GM21737 (cell line): ENCODE data around the gene KLF7.

Experiments used
- ATAC-seq: cut with Tn5 transposase; IDR thresholded peaks from one replicate; pipeline ENCODE4 v1.9.1; 2021; ENCODE audit warnings: mild to moderate bottlenecking, moderate library complexity; ENCODE audit not compliant: unreplicated experiment

The KLF7 gene

DNA sequence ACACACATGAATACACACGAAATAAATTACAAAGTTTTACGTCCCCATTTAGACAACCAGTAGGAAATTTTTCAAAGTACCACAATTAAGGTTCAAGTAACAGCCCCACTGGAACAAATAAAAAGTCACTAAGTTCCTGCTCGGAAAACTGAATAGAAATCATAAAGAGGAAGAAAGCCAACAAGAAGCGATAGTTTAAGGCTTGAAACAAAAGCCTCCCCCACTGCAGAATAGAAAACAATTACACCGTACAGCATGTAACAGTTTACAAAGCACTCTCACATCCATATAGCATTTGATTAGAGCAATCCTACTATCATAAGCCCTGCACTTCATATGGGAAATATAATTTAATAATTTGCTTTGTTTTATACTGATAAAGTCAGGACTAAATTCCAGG is 15.5 kb downstream of the KLF7 start:
- peak; percentile 29 for ATAC-seq

- ATAC-seq = peak; percentile 77
Observed at GRCh38 chr2:207149249-207150213, 16.2 kb downstream of the KLF7 start.

DNA sequence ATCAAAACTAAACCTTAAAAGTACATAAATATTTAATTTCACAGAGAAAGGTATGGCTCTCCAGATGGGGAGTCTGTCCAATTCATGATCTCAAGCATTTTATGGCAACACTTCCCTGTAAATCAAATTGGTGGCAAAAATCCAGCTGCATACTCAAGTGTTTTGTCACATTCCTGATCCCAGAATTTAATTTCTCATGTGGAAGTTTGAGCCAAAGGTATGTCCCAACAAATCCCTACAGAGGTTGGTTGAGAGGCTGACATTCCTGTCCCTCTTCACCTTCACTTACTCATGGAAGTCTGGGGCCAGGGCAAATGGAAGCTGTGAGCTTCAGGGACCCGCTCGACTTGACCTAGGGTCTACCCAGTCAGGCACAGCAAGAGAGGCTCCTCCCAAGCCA is 17.7 kb downstream of the KLF7 start:
- no peak for ATAC-seq

- ATAC-seq = no peak
Observed at GRCh38 chr2:207144173-207144785, 21.5 kb downstream of the KLF7 start.

DNA sequence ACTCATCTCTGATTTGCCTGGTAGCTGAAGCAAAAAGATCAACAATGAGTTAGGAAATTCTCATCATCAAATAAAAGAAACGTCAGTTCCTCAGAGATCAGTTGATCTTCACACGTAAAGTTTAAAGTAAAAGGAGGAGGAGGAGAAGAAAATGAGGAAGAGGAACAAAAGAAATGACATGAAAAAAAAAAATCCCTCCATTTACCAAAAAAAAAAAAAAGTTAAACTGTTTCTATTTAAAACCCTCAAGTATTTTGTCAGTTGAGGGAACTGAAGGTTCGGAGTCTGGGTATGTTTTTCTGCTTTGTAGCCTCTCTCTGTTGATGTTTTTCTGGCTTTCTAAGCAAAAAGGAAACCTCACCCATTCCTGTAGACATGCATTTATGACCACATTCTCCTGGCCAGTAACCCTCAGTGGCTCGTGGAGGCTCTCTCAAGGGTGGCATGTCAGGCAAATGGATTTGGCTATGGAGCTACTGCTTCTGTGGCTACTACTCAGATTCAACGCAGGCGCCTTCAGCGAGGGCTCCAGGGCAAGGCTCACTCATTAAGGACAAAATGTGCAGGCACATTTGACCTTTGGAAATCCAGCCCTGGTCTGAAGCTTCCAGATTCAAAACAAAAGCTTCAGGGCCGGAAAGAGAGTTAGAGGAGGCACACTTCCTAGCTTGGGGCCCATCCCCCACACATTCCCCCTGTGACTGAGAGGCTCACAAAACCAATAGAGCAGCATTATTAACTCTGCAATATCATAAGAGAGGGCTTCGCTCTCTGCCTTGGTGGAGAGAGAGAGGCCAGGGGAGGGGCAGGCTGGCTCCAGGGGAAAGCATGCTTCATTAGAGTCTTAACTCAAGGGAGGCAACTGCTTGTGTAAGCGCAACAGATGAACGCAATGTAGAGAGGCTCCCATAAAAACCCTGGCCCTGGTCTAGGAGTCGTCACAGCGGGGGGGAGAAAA is 22.3 kb downstream of the KLF7 start:
- peak; percentile 59 for ATAC-seq

DNA sequence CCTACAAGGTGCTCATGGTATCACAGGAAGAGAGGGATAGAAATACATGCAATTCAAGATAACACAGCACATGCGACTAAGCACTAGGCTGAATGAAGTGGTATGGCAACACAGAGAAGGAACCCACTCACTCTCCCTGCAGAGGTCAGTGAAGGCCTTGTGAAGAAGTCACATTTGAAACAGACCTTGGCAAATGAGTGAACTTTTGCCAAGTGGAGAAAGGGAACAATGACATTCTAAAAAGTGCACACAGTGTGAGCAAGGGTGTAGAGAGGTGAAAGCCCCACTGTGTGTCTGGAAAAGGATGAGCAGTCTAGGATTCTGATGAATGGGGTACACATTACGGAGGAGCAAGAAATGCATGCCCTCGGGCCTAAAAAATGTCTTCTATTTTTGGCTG is 23.3 kb downstream of the KLF7 start:
- ATAC-seq = no peak

GRCh38 chr2:207141386-207141785 is 24.4 kb downstream of the KLF7 start:
- ATAC-seq = no peak

DNA sequence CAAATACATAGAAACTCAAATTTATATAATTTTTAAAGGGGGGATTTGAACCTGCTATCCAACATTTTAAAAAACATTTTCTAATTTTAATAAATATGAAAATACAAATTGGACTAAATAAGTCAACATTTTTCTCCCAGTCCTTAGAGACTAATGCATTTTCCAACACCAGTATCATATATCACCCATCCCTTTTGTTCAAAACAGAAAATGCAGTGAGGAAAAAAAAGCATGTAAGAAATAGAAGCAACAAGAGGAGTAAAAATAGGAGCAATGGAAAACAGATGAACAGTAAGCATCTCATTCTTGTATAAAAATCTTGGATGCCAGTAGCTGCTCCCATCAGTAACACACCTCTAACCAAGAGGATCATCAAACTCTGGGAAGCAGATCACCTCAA is 25.5 kb downstream of the KLF7 start:
- ATAC-seq = no peak

DNA sequence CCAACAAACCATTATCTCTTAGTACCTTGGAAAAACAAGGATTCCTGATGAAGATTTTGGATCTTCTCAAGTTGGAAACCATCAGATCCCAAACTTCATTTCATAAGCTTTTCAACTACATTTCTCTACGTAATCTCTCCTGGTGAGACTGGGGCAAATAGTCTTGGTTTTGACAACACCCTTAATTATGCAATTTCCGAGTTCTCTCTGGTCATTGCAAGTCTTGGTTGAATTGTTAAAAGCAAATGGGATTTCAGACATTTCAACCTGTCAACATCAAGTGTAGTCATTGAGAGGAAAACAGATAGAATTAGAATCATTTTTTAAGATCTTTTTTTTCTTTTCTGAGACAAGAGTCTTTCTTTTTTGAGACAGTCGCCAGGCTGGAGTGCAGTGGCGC is 26.2 kb downstream of the KLF7 start:
- ATAC-seq = no peak

GRCh38 chr2:207138627-207139297 is 27.0 kb downstream of the KLF7 start:
- no peak for ATAC-seq

- no peak for ATAC-seq
Observed at GRCh38 chr2:207137596-207138337, 28.0 kb downstream of the KLF7 start.

DNA sequence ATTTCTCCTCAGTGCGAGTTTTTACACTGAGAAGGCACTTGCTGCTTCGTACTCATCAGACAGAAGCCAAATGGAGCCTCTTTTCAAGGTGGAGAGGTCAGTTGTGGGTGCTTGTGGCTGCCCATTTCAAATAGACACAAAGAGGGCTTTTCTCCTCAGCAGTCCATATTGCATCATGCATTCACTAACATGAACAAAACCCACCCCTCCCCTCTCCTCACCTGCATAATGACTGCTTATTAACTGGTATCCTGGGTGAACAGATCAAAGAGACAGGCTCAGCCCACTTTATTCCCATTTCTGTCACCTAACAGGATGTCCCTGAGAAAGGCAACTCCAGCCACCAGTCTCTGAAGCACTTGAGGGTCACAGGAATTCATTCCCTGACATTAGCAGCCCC is 28.9 kb downstream of the KLF7 start:
- no peak for ATAC-seq

GRCh38 chr2:207135801-207136457 is 29.8 kb downstream of the KLF7 start:
- no peak for ATAC-seq

DNA sequence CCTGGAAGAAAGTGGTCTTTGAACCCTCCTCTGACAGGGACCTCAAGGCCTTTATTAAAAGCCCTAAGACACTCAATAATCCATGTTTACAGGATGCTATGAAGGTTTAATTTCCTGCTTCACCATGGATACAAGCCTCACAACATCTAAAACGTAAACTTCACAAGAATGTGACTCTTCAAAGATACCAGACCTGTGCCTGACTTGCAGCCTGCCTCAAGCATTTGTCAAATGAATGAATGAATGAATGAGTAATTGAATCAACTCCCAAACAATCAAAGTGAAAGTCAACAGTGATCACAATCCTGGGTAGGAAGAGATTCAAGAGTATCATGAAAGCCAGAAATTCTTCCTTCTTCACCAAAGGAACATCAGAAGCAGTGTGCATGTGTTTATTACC is 30.4 kb downstream of the KLF7 start:
- ATAC-seq = no peak

- no peak for ATAC-seq
Observed at GRCh38 chr2:207133820-207134519, 31.8 kb downstream of the KLF7 start.

GRCh38 chr2:207133458-207133819 is 32.3 kb downstream of the KLF7 start:
- no peak for ATAC-seq

DNA sequence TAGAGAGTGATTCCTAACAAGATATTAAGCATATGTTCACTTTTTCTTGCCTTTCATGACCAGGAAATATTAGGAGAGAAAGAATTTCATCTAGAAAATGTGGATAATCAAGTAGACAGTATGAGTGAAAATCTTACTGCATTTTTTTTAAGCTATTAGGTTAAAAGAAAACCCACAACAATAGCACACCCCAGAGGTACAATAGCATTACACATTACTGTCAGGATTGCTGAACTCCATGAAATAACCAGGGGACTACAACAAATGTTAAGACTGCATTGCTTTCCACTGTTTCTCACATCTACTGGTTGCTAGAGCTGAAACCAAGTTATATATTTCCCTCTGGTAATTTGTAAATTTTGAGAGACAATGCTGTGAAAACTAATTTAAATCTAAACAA is 33.7 kb downstream of the KLF7 start:
- ATAC-seq = no peak

- no peak for ATAC-seq
Observed at GRCh38 chr2:207131594-207131993, 34.2 kb downstream of the KLF7 start.

DNA sequence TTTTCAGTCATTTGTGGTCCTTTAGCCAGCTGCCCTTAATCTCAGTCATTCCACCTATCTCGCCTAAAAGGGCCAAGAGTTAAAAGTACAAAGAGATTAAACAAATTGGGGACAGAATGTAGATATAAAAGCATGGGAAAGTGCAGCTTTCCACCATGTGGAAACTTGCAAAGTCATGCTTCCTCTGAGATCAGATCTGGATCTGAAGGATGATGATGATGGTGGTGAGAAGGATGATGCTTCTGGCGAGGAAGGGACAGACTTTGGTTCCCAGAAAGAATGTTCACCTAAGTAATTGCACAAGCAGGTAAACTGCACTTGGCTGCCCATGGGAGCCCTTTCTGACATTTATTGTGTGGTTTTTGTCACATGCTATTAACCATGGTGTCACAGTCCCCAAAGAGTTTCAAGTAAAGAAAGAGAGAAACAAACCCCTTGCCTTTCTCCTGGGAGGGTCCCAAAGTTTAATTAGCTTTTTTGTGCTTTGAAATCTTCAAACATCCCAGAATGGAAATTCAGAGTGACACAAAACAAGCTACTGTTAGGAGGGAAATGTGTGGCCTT is 34.7 kb downstream of the KLF7 start:
- no peak for ATAC-seq
